ENCODE results near the gene MBP. TPM values are rescaled to one million over a fixed set of nuclear protein-coding genes. Genes with fewer than 3 reads are reported as not detected.

Gene MBP
- total and polyA plus RNA-seq, 8 donors = 6.3 to 33.5 (median 20.7) TPM

DNA sequence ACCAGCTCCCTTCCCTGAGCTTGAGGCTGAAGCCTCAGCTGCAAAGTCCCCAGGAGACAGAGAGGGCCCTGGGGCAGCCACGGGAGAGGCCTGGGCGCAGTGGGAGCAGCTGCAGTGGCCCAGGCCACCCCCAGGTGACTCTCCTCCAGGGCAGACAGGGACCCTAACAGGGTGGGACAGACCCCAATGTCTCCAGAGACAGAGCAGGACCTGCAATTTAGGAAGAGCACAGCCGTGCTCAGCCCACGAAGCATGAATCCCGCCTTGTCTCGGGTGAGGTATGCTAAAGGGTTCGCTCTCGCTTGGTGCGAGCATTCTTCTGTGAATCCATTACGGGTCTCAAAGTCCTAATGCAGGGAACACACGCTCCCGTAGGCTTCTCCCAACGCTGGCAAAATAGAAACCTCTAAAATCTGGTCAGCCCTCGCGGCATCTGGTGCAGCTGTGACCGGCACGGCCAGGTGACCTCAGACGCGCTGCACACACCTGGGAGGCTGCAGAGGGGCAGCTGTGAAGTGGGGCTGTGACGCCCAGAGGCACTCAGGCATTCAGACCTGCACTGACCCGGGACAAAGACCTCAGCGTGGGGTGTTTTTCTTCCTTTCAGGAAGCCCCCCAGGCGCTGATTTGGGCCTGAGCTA lies 12.6 kb downstream of the MBP start:
- DNase-seq = peak in 2 of 6 donors; percentile 5 to 13
- intact Hi-C loops (cut with DNase I) = no loop called here
- Histone ChIP-seq H3K4me1 (peaks cover 11 to 27% (median 17%) of the 10 kb centered on the region in 3 donors), H3K27me3 (no peaks in the 10 kb centered on the region), H3K36me3 (no peaks in the 10 kb centered on the region), H3K27ac (no peak overlapping the region), H3K9me3 (no peaks in the 10 kb centered on the region), H3K4me3 (no peak overlapping the region)
- ATAC-seq = no peak
- WGBS, 2 donors = 95 to 96% methylated on average over 23 of the region's 23 CpGs
- no peak for FAIRE-seq
- TF ChIP-seq, protein P1, sequence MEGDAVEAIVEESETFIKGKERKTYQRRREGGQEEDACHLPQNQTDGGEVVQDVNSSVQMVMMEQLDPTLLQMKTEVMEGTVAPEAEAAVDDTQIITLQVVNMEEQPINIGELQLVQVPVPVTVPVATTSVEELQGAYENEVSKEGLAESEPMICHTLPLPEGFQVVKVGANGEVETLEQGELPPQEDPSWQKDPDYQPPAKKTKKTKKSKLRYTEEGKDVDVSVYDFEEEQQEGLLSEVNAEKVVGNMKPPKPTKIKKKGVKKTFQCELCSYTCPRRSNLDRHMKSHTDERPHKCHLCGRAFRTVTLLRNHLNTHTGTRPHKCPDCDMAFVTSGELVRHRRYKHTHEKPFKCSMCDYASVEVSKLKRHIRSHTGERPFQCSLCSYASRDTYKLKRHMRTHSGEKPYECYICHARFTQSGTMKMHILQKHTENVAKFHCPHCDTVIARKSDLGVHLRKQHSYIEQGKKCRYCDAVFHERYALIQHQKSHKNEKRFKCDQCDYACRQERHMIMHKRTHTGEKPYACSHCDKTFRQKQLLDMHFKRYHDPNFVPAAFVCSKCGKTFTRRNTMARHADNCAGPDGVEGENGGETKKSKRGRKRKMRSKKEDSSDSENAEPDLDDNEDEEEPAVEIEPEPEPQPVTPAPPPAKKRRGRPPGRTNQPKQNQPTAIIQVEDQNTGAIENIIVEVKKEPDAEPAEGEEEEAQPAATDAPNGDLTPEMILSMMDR (IDR thresholded peaks at IDR 0.05) = no peak

DNA sequence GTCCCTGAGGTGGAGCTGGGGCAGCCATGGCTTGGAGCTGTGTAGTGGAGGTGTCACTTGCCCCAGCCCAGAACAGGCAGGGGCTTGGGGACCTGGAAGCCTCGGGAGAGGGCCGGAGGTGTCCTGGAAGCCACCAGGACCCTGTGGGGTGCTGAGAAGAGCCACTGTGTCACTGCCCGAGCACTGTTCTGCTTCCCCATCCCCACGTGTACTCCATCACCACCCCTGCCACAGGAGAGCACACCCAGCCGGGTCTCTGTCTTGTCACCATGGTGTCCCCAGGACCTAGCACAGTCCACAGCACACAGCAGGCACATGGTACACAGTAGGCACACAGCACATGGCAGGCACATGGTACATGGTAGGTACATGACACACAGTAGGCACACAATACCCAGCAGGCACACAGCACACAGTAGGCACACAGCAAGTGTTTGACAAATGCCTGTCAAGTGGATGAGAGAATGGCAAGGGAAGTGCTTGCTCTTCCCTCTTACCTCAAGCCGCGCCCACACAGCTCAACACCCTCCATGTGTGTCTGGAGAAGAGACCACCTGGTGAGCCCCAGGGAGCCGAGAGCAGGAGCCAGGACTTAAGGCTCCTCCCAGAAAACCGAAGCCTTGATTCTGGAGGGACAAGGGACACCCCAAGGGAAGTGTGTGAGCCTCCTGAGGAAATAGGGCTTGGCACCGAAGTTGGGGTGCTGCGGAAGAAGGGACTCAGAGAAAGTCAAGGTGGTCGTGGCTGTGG lies 13.3 kb downstream of the MBP start:
- H3K36me3 ChIP-seq = no peaks in the 10 kb centered on the region
- ATAC-seq = no peak
- no peak for FAIRE-seq
- peaks cover 15 to 31% (median 22%) of the 10 kb centered on the region in 3 donors for H3K4me1 ChIP-seq
- no peaks in the 10 kb centered on the region for H3K9me3 ChIP-seq
- no peaks in the 10 kb centered on the region for H3K27me3 ChIP-seq
- TF ChIP-seq, protein P1 (IDR thresholded peaks at IDR 0.05) = no peak
- H3K27ac ChIP-seq = peak overlapping the region in 1 of 4 donors; percentile 12
- intact Hi-C loops (cut with DNase I) = no loop called here
- 89 to 90% methylated on average over 12 of the region's 12 CpGs for WGBS, 2 donors
- DNase-seq = peak in 2 of 6 donors; percentile 6 to 12
- H3K4me3 ChIP-seq = no peak overlapping the region

DNA sequence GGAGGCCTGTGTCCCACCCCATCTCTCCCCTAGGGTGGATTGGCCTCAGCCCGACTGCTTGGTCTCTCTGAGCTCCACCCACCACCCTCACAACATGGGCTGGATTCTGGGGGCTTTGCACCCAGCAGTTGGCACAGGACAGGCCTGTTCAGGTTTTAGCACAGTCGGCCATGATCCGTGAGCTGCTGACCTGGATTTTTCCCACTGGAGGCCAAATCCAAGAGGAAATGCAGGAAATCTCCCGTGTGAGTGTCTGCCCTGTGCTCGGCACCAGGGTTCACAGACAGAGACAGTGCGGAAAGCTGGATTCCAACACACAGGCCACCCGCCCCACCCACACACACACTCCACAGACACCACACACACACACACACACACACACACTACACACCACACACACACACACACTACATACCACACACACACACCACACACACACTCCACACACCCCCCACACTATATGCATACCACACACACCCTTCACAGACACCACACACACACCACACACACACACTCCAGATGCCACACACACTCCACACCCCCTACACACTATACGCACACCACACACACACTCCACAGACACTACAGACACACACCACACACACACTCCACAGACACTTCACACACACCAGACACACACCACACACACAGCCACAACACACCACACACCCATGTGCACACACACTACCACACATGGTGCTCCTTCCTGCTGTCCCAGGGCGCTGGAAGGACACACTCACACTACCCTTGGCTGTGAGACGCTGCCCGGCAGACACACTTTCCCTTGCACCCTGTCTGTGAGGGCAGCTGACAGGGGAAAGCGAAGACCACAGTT lies 14.1 kb downstream of the MBP start:
- H3K36me3 ChIP-seq = no peaks in the 10 kb centered on the region
- H3K9me3 ChIP-seq = no peaks in the 10 kb centered on the region
- peak overlapping the region in 1 of 4 donors; percentile 12 for H3K27ac ChIP-seq
- no peaks in the 10 kb centered on the region for H3K27me3 ChIP-seq
- intact Hi-C loops (cut with DNase I) = no loop called here
- ATAC-seq (no peak), DNase-seq (peak in 1 of 6 donors; percentile 16), FAIRE-seq (no peak)
- TF ChIP-seq, protein P1 (IDR thresholded peaks at IDR 0.05) = no peak
- WGBS, 2 donors = 91 to 96% methylated on average over 11 to 12 of the region's 12 CpGs
- H3K4me3 ChIP-seq = no peak overlapping the region
- H3K4me1 ChIP-seq = peaks cover 23 to 39% (median 30%) of the 10 kb centered on the region in 3 donors

DNA sequence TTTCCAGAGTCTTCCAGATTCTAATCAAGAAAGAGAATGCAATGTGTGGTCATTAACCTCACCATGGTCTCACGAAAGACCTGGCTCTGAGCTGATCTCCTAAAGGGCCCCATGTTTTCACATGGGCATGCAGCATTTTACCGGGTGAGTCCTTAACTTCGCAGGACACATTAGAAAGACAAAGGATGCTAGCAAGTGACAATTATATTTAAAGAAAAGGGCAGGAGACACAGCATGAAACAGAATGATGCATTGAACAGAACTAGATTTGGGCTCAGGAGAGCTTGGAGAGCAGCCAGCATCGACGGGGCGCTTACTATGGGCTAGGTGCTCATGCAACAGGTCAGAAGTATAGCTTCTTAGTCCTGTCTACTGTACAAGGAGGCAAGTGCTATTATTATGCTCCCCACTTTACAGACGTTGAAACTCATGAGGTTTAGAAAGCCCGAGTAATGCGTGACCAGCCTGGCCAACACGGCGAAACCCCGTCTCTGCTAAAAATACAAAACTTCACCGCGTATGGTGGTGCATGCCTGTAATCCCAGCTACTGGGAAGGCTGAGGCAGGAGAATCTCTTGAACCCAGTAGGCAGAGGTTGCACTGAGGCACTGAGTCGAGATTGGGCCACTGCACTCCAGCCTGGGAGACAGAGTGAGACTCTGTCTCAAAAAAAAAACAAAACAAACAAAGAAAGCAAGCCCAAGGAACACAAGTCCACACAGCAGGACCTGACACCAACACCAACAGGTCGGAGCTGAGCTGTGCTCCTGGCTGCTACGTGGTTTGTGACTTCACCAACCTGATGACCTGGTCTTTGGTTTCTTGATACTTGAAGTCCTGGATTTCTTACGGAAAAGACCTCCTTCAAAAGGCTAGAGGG lies 16.1 kb downstream of the MBP start:
- 95% methylated on average over 18 of the region's 18 CpGs for WGBS, 2 donors
- TF ChIP-seq, protein P1 (IDR thresholded peaks at IDR 0.05) = no peak
- Histone ChIP-seq H3K9me3 (no peaks in the 10 kb centered on the region), H3K4me1 (peaks cover 24 to 33% (median 28%) of the 10 kb centered on the region in 3 donors), H3K27me3 (no peaks in the 10 kb centered on the region), H3K4me3 (no peak overlapping the region), H3K36me3 (no peaks in the 10 kb centered on the region), H3K27ac (peak overlapping the region in 3 of 4 donors; percentile 91 to 96 (median 96))
- intact Hi-C loops (cut with DNase I) = no loop called here
- FAIRE-seq (no peak), DNase-seq (peak in 2 of 6 donors; percentile 20 to 24), ATAC-seq (no peak)
